Measurements from ENCODE around the gene DGLUCY. TPM values are rescaled to one million over a fixed set of nuclear protein-coding genes. Genes with fewer than 3 reads are reported as not detected.

The DGLUCY gene
- total and polyA plus RNA-seq, 7 donors: 20.4 to 135 (median 77.5) TPM

DNA sequence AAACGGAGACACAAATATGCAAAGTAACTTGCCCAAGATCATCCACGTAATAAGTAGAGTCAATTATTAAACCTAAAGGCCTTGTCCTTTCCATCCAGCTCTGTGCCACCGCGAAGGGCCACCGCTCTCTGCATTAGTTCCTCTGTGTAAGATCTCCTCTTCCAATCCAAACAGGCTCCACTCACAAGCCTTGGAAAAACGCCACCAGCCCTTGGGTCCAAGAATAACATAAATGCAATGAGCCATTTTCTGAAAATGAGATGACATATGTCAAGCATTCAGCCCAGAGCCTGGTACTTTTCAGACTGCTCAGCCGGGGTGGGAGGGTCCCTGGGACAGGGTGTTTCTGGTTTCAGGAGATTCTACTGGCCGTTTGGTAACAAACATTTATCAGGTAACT lies 30.0 kb downstream of the DGLUCY start:
- H3K9me3 ChIP-seq: no peaks in the 10 kb centered on the region
- no peak overlapping the region for H3K4me3 ChIP-seq
- H3K27me3 ChIP-seq (ENCODE audit: insufficient read depth in 3 of 3, low read length in 2 of 3): no peaks in the 10 kb centered on the region
- H3K36me3 ChIP-seq (ENCODE audit: insufficient read depth in 1 of 2, low read depth in 1 of 2): peaks cover 0 to 59% of the 10 kb centered on the region in 2 donors
- peaks cover 36% of the 10 kb centered on the region for H3K4me1 ChIP-seq
- no peak for ATAC-seq
- intact Hi-C loops (cut with DNase I): no loop called here
- DNase-seq: no peak
- peak overlapping the region; percentile 60 for H3K27ac ChIP-seq
- TF ChIP-seq CTCF (IDR thresholded peaks at IDR 0.05): no peak
- WGBS, 3 donors: 86 to 90% (median 88%) methylated on average over 8 of the region's 8 CpGs

- Histone ChIP-seq H3K9me3 (no peaks in the 10 kb centered on the region), H3K4me3 (no peak overlapping the region), H3K4me1 (peaks cover 40% of the 10 kb centered on the region), H3K27me3 (ENCODE audit: insufficient read depth in 3 of 3, low read length in 2 of 3) (no peaks in the 10 kb centered on the region), H3K36me3 (ENCODE audit: insufficient read depth in 1 of 2, low read depth in 1 of 2) (peaks cover 0 to 56% of the 10 kb centered on the region in 2 donors), H3K27ac (peak overlapping the region; percentile 60)
- DNase-seq (no peak), ATAC-seq (peak in 2 of 4 donors; percentile 54 to 70)
- no peak for TF ChIP-seq CTCF (IDR thresholded peaks at IDR 0.05)
- intact Hi-C loops (cut with DNase I): no loop called here
- whole genome bisulfite sequencing, 3 donors: 64 to 73% (median 69%) methylated on average over 5 of the region's 5 CpGs
Measured at GRCh38 chr14:91144425-91145145, 30.7 kb downstream of the DGLUCY start.

GRCh38 chr14:91145391-91146160 lies 31.7 kb downstream of the DGLUCY start:
- TF ChIP-seq CTCF (IDR thresholded peaks at IDR 0.05): no peak
- Histone ChIP-seq H3K4me3 (no peak overlapping the region), H3K27me3 (ENCODE audit: insufficient read depth in 3 of 3, low read length in 2 of 3) (no peaks in the 10 kb centered on the region), H3K36me3 (ENCODE audit: insufficient read depth in 1 of 2, low read depth in 1 of 2) (peaks cover 0 to 53% of the 10 kb centered on the region in 2 donors), H3K4me1 (peaks cover 35% of the 10 kb centered on the region), H3K27ac (peak overlapping the region; percentile 60), H3K9me3 (no peaks in the 10 kb centered on the region)
- intact Hi-C loops (cut with DNase I): no loop called here
- WGBS, 3 donors: 94 to 95% (median 94%) methylated on average over 11 of the region's 11 CpGs
- DNase-seq: no peak
- no peak for ATAC-seq

DNA sequence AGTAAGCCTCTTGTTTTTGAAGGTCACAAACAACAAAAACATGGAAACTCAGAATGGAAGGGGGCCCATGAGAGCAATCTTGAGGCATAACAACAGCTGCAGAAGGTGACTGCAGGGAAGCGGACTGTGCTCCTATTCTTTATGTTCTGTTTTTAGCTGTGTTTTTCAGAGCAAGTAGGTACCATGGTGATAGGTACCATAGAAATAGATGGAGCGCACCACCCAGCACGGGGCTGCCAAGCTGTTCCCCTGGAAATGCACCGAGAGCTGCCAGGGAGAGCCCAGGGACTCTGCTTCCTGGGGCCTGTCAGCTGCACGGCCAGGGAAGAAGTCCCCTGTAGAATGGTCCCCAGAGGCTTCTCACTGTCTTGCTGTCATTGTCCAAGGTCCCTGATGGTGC lies 32.8 kb downstream of the DGLUCY start:
- DNase-seq (no peak), ATAC-seq (no peak)
- Histone ChIP-seq H3K27ac (peak overlapping the region; percentile 30), H3K9me3 (no peaks in the 10 kb centered on the region), H3K4me1 (peaks cover 32% of the 10 kb centered on the region), H3K36me3 (ENCODE audit: insufficient read depth in 1 of 2, low read depth in 1 of 2) (peaks cover 0 to 52% of the 10 kb centered on the region in 2 donors), H3K27me3 (ENCODE audit: insufficient read depth in 3 of 3, low read length in 2 of 3) (no peaks in the 10 kb centered on the region), H3K4me3 (no peak overlapping the region)
- 56 to 78% (median 74%) methylated on average over 5 of the region's 5 CpGs for WGBS, 3 donors
- no peak for TF ChIP-seq CTCF (IDR thresholded peaks at IDR 0.05)
- intact Hi-C loops (cut with DNase I): no loop called here
